GM19351 (cell line): ENCODE results near the gene SETD3.
A peak's percentile ranks its signal among the peaks of the same experiment; 100 is the strongest.

Experiments used
- ATAC-seq: cut with Tn5 transposase; IDR thresholded peaks from one replicate; pipeline ENCODE4 v1.9.1; 2021; ENCODE audit warnings: mild to moderate bottlenecking, moderate library complexity; ENCODE audit not compliant: unreplicated experiment

Gene SETD3

DNA sequence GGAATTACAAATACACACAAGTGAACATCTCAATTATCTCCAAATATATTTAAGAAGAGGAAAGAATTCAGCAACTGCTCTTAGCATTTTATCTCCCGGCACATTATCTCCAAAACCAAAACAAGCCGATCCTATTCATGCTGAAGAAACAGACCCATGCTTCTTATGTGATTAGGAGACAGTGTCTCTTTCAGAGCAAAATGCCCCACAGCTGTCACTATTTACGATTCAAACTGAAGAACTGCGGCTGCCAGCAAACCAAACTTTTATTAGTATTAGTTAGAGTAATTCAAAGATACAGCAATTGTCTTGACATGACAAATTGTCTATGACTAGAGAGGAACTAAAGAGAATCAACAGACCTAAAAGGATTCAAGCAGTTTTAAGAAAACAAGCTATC, 79.4 kb downstream of the SETD3 start:
- no peak for ATAC-seq

DNA sequence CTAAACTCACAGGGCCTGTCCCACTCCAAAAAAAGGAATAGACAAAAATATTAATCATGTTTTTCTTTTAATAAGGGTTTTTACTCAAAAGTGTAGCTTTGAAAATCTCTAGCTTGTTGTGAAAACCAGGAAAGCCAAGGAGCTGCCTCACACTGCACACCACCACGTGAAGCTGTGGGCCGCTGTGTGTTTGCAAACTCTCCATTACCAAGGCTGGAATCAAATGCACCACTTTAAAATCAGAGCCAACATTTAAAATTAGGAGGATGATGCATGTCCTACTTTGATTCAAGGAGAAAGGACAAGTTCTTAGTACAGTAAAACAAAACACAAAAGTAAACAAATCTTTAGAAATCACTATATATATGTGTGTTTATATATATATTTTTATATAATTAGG, 83.0 kb downstream of the SETD3 start:
- ATAC-seq: no peak

DNA sequence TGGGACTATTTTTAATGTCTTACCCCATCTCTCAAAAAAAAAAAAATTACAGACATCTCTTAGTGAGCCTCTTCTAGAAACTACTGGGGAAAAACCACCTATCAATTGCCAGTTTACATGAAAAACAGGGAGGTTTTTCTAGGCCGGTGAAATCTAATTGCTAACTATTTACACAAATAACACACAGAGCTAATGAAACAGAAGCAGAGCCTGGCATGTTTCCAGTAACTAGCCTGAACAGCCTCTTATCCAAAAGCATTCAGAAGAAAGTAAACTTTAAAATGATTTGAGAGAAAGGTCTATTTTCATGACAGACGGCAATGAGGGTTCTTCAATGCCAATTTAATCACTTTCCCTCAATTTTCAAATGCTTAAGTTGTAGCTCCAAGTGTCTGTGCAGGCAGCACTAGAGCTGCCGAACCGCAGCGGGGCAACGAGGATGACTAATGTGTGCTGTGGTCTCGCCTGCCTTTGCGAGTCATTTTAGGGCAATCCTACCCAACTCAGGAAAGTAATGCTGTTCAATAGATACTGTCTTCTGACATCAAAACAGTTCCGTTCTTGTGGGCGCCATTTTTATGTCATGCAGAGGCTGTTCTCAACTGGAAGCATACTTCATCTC, 84.6 kb downstream of the SETD3 start:
- no peak for ATAC-seq

DNA sequence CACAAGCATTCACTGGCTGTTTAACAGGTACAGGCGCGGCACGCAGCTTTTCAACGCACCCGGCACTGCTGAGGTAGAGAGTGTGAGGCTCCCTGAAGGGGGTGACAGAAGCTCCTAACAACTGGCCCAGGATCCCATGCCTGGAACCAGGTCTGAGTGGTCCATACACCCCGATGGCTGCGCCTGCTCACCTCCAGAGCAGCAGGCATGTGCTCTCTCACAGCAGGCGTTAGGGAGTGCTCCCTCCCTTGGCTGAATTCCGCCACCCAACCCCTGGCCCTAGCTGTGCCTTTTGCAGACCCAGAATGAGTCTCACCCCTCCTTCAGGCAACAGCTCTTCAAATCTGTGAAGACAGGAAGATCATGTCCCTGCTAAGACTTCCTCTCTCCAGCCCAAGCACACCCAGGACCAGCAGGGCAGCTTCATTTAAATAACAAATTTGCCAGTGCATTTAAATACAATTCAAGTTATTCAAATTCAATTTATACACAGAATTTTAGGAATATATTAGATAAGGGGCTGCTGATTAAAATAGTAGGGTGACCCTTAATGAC, 86.0 kb downstream of the SETD3 start:
- ATAC-seq: no peak

DNA sequence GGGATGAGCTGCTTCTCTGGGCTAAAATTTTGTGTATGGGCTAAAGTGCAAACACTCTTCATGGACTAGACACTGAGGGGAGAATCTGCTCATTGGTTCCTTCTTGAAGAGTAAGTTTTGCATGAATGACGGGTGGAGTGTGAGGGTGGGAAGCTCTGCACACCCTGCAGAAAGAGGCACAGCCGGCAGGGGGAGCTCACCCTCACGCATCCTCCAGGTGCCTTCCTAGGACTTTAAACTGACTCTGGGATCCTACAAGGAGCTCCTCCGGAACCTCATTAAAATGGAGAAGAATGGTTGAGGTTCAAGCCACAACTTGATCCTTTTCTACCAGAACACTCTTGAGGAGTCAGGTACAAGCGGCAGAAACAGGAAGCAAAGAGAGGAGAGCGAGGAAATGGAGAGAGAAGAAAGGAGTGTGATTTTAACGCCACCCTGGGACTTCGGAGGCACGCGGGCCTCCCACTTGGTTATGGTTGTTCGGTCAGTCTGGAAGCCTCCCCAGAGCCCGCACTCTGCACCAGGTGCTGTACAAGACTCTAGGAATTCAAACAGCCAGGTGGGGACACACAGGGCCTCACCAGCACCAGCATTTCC, 87.5 kb downstream of the SETD3 start:
- peak; percentile 84 for ATAC-seq

DNA sequence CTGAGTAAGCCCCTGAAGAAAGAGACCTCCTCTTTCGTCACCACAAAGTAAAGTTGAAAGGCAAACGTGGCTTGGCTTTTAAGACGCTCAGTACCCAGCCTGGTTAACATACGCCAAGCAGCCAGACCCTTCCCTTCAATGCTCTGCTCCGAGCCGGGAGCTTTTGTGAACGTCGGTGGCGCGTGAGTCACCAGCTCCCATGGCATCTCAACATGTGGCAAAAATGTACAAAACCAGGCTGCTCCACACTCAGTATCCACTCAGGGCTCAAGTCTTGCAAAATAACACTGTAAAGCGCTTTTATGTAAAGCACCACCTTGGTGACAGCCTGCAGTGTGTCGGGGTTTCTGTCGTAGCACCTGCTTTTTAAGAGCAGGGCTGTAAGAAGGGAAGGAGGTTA, 89.0 kb downstream of the SETD3 start:
- no peak for ATAC-seq

DNA sequence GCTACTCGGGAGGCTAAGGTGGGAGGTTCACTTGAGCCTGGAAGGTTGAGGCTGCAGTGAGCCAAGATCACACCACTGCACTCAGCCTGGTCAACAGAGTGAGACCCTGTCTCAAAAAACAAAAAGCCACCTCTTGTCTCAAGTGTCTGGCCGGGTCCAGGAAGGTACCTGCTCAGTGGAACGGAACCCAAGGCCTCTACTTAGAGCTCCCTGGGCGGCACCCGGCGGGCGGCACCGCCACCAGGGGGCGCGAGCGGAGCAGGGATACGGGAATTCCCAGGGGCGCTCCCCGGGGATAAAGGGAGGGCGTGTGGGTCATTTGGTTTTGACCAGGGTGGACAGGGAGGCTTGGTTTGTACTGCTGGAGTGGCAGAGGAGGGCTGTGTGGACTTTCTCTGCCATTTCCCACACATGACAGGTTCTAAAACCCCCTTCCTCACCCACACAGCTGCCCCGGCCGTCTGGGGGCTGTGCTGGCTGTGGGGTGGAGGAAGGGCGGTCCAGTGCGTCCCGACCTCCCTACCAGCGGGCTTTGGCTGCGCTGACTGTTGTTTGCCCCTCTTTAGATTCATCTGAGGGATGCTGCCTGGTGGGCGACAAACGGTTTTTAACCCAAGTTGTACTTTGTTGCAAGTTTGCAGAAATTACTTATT, 91.4 kb downstream of the SETD3 start:
- ATAC-seq: no peak

DNA sequence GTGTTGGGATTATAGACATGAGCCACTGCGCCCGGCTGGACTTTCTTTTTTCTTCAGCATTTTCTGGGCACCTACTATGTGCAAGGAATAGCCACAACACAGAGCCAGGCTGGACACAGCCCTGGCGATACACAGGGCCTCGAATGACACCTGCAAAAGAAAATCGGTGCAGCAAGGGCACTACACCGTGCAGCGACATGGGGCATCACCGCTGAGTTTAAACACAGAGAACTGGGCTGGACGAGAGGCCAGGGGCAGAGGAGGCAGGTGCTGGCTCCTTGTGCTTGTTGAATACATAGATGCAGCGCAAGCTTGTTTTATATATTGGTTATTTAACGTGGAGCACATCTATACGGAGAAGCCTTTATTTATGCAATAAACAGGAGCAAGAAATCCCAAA, 92.4 kb downstream of the SETD3 start:
- ATAC-seq: no peak

DNA sequence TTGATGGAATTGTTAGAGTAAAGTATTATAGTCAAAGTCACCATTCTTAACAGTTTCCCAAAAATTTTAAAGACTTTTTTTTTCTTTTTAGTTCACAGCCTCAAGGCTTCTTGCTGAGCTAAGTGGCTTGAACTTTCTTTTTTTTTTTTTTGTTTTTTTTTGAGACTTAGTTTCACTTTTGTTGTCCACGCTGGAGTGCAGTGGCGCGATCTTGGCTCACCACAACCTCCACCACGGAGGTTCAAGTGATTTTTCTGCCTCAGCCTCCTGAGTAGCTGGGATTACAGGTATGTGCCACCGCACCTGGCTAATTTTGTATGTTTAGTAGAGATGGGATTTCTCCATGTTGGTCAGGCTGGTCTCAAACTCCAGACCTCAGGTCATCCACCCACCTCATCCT, 92.8 kb downstream of the SETD3 start:
- ATAC-seq: no peak

DNA sequence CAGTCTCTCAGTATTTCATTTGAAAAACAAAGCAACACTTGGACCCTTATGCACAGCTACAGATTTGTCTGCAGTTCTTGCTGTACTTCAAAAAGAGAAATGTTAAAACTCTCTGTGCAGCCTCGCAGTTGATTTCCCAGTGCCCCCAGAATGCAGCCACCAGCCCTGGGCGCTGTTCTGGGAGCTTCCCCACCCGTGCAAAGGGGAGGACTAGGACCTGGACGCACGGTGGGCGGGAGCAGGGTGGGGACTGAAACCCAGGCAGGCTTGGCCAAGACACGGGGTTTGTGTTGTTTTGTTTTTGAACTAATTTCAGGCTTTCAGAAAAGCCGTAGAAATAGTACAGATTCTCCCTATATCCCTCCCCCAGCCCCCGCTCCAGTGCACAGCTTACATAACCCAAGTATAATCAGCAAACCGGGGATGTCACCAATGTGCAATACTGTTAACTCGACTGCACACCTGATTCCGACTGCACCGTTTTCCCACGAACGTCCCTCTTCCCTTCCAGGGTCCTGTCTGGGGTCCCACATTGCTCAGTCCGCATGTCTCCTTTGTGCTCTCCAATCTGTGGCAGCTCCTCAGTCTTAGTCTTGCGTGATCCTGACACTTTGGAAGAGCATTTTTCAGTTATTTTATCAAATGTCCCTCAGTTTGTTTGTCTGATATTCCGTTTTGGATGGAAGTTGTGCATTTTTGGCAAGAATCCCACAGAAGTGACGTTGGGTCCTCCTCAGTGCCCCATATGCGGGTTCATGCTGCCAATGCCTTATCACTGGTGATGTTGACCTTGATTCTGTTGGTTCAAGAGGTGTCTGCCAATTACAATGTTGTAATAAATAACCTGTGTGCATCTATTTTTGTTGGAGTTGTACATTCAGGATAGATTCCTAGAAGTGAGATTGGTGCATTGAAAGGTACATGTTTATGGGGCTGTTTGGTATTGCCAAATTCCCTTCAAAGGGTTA, 95.9 kb downstream of the SETD3 start:
- ATAC-seq: no peak

DNA sequence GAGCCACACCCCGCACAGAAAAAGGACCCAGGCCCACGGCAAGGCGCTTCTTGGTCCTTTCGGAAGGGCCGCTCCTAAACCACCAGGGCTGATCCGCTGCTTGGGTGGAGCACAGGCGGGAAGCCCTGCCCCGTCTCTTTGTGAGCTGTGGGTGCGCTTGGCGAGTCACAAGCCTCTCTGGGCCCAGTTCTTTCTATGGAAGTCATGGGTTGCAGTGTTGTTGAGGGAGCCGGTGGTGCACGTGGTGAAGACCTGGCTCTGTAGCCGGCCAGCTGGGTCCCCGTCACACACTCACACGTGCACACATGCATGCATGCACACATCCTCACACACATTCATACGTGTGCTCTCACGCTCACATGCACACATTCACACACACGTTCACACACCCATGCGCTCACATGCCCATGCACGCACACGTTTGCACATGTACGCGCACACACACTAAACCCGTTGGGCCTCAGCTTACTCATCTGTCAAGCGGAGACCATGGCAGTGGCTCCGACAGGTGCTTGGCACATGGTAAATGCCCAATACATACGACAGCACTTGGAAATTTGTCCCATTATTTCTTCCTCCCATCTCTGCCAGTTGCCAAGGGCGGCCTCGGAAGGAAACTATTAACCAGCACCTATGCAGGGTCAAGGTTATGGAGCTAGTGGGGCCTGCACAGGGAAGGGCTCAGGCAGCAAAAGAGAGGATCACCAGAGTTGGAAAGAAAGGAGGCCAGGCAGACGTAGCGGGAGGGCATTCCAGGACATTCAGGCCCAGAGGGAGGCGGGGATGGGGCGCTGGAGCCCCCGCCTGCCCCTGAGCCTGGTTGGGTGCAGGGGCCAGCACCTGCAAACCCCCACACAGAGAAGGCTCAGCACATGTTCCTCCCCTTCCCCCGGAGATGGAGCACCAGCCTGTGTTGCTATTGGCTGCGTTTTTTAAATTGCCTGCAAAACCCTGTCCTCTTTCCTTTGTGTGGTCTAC, 96.9 kb downstream of the SETD3 start:
- ATAC-seq: no peak

DNA sequence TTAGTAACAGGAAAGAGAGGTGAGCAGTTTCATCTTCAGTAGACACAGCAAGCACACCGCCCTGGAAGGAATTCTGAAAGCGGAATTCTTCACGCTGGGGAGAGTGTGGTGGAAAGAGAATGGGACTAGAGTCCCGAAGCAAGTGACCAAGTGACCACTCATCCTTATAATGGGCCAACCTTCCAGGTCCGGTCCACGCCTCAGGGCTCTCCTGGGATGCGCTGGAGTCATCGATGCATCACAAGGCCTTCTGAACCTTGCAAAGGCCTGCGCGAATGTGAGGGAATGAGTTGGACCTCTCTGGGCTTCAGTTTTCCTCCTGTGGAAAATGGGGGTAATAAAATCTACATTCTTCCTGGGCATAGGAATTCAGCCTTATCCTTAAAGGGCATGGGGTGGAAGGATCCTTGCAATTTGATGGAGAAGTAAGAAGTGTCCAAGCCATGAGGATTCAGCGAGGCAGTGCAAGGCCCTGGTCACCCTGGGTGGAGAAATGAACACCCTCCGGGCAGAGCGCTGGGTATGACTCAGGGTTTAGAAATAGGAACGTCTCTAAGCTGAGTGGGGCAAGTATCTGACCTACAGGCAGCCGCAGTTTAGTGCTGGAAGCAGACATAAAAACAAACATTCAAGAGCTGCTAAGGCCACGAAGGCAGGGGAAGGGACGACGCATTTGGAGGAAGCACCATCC, 97.7 kb downstream of the SETD3 start:
- ATAC-seq: no peak

DNA sequence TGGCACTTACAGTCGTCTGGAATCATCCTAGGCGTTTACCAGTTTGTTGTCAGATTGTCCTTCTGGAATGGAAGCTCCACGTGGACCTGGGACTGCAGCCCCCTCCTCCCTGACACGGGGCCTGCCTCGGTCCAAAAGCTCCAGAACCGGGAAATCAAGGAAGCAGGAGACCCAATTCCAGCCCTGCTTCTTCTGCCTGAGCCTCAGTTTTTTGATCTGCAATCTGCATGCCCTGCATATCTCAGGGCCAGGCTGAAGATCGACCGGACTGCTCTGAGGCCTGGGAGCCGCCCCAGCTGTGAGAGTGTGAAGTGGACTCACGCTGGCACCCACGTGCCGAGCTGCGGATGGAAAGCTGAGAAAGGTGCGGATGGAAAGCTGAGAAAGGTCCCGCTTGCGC, 98.6 kb downstream of the SETD3 start:
- no peak for ATAC-seq

DNA sequence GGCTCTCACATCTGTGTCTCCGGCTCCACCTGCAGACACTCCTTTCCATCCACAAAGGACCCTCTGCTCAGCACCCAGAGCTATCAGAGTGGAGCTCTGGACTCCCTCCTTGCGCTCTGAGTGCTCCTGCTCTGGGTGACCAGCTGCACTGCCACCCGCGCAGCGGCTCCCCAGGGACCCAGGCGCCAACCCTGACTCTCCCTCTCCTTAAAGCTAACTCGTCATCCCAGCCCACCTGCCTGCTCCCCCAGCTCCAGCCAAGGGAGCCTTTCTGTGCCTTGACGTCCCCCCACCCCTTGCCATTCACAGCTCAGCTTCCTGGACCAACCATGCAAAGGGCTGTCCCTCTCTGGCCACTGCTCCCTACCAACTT, 99.0 kb downstream of the SETD3 start:
- ATAC-seq: no peak

DNA sequence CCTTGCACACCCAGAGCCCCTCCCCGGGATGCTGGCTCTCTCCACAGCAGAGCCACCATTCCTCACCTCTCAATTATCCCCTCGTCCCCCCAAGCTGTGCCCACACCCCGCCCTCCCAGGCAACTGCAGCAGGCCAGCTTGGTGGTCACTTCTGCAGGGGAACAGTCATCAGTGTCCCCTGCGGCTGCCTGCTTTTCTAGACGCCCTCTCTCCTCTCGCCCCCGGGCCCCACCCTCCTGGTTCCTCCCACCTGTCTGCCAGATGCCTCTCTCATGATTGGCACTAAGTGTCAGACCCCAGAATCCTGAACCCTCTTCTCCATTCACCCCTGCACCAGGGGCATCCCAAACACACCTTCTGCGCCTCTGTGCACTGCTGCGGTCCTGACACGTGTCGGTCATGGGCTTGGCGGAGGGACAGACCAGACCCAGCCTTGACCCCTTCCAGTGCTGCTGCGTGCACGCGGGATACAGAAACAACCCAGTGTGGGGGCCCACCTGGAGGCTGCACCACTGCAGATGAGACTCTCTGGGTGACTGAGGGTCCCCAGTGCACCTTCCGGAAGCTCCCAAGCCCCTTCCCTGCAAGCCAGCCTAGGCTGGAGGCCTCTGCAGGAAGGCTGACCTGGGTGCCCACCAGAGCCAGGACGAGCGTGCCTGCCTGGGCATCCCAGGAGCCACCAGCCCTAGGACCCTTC, 99.5 kb downstream of the SETD3 start:
- ATAC-seq: no peak

DNA sequence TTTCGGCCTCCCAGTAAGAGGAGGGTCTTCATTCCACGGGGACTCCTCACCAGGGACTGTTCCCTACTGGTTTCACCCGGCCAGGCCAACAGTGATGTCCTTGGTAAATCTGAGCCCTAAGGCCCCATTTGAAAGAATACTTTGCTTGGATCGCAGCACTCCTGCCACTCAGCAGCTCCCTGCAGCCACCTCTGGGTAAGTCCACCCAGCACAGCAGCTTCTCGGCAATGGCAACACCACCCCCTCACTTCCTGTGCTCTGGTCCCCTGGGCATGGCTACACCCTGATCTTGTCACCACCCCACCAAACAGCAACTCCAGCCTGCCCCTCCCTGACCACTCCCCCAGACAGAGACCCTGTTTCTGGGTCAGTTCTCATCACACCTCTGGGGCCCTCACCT, 100.3 kb downstream of the SETD3 start:
- ATAC-seq: peak; percentile 62

DNA sequence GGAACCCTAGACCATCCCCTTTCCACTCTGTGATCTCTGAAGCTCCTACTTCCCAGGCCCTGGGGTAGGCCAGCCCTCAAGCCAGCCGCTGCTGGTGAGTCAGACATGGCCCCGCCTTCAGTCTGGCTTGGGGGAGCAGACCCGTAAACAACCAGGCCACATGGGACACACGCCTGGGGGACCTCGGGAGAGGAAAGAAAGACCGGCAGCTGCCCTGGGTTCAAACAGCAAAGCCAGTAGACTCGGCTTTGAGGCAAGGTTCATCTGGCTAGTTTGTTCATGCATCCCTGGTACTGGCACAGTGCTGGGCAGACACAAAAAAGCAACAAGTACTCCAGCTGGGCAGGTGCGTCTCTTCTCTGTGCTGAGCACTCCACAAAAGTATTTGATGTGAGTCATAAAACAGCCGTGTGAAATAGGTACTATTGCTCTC, 101.9 kb downstream of the SETD3 start:
- no peak for ATAC-seq

DNA sequence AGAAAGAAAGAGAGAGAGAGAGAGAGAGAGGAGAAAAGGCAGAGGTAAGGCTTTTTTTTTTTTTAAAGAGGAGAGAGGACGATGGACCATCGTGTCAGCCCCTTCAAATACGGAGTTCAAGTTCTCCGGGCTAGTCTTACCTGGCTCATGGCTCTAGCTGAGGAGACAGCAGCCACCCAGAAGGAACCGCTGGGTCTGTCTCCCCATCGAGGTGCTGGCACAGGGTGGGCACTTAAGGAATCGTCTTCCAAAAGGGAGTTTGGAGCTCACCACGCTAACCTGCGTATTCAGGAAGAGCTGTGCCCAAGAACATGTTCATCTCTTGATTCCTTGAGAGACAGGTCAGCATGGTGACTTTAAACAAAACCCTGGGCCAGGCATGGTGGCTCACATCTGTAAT, 102.7 kb downstream of the SETD3 start:
- no peak for ATAC-seq

DNA sequence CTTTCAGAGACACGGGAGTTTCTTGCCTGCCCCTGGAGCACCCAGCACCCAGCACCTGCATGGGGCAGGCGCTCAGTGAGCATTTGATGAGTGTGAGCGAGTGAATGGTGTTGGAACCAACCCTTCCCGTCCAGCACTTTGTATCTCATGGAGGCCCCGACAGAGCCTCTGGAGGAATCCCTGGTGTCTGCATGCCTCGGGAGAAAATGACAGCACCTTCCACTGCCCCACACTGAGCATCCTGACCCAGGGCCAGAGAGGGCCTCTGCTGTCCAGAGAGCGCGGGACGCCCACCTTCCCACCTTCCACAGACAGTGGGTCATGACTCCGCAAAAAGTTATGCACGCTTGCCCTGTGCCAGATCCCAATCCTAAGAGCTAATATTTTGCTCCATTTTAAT, 105.7 kb downstream of the SETD3 start:
- no peak for ATAC-seq
